Hepatocyte (in vitro differentiated cells): ENCODE results near the gene RPL10A. TPM values are rescaled to one million over a fixed set of nuclear protein-coding genes. Genes with fewer than 3 reads are reported as not detected.
"Not testable (repeated sequence)": the region's sequence is repeated elsewhere in the genome, so short reads cannot be mapped to it uniquely, and the experiment has no call there.

Source experiments
- DNase-seq: peaks from one replicate; pipeline ENCODE4 v3.0.0-alpha.2; 2016; ENCODE audit warnings: low spot score
- H2AFZ ChIP-seq: fragments of 200-600 bp; sonication (generic); 2 replicates; pipeline ENCODE4 v1.6.0; 2016; ENCODE audit warnings: antibody characterized with exemption, mild to moderate bottlenecking
- H3K27ac ChIP-seq: fragments of 200-600 bp; sonication (generic); 2 replicates; pipeline ENCODE4 v1.5.1; 2016; ENCODE audit warnings: mild to moderate bottlenecking
- H3K27me3 ChIP-seq: fragments of 200-600 bp; sonication (generic); 2 replicates; pipeline ENCODE4 v1.6.1; 2016
- H3K36me3 ChIP-seq: fragments of 200-600 bp; sonication (generic); replicated peaks from 2 replicates; pipeline ENCODE4 v1.5.1; 2016; ENCODE audit warnings: low read depth; ENCODE audit not compliant: insufficient read depth
- H3K4me1 ChIP-seq: fragments of 200-600 bp; sonication (generic); 2 replicates; pipeline ENCODE4 v1.5.1; 2016; ENCODE audit warnings: mild to moderate bottlenecking, moderate library complexity; ENCODE audit not compliant: insufficient read depth
- H3K4me2 ChIP-seq: fragments of 200-600 bp; sonication (generic); 2 replicates; pipeline ENCODE4 v1.6.0; 2016
- H3K4me3 ChIP-seq: fragments of 200-600 bp; sonication (generic); 2 replicates; pipeline ENCODE4 v1.5.1; 2016; ENCODE audit warnings: mild to moderate bottlenecking
- H3K79me2 ChIP-seq: fragments of 200-600 bp; sonication (generic); 2 replicates; pipeline ENCODE4 v1.6.0; 2017; ENCODE audit warnings: mild to moderate bottlenecking
- H3K9me2 ChIP-seq: fragments of 200-600 bp; sonication (generic); replicated peaks from 2 replicates; pipeline ENCODE4 v1.6.0; 2017; ENCODE audit warnings: mild to moderate bottlenecking; ENCODE audit not compliant: insufficient read depth
- H3K9me3 ChIP-seq: fragments of 200-600 bp; sonication (generic); 2 replicates; pipeline ENCODE4 v1.5.1; 2016; ENCODE audit warnings: low read depth, mild to moderate bottlenecking
- H4K20me1 ChIP-seq: fragments of 200-600 bp; sonication (generic); 2 replicates; pipeline ENCODE4 v1.6.0; 2016; ENCODE audit warnings: mild to moderate bottlenecking; ENCODE audit not compliant: insufficient read depth, poor library complexity, severe bottlenecking
- CTCF ChIP-seq: fragments of 200-600 bp; sonication (generic); IDR thresholded peaks from 2 replicates; pipeline ENCODE4 v1.5.1; 2016; ENCODE audit warnings: antibody characterized with exemption, mild to moderate bottlenecking; ENCODE audit not compliant: poor library complexity
- EZH2 ChIP-seq: fragments of 200-600 bp; sonication (generic); IDR thresholded peaks from 2 replicates; pipeline ENCODE4 v1.6.1; 2016; ENCODE audit warnings: antibody characterized with exemption, mild to moderate bottlenecking, borderline replicate concordance
- EZH2phosphoT487 ChIP-seq: fragments of 200-600 bp; sonication (generic); IDR thresholded peaks from one replicate; pipeline ENCODE4 v1.6.1; 2018; ENCODE audit warnings: antibody characterized with exemption, mild to moderate bottlenecking, low read depth, moderate library complexity; ENCODE audit not compliant: unreplicated experiment, severe bottlenecking
- WGBS: methylation state at CpG from one replicate; pipeline ENCODE4 v1.1.6; 2016; ENCODE audit warnings: low lambda C conversion rate; ENCODE audit errors: missing lambda C conversion rate; 5-methylcytosine and 5-hydroxymethylcytosine counted together
- polyA plus RNA-seq: library from polyadenylated mRNA; unstranded; fragments of >200 nt; fragmentation: Nextera tagmentation; extraction: Ambion mirVana; gene quantifications from 2 replicates; pipeline ENCODE4 v1.2.1, GENCODE V29; 2016
- total RNA-seq: library from RNA; depleted of rRNA; stranded (reverse); fragments of >200 nt; gene quantifications from 2 replicates; pipeline ENCODE4 v1.2.3, GENCODE V29; 2014

Gene RPL10A
- total and polyA plus RNA-seq, 2 experiments from 2014 or later = 308 to 1,102 TPM

- H3K4me3 ChIP-seq = no peak overlapping the region
- no peaks in the 10 kb centered on the region for H3K79me2 ChIP-seq
- no peaks in the 10 kb centered on the region for H3K36me3 ChIP-seq
- peaks cover 33% of the 10 kb centered on the region for H3K4me1 ChIP-seq
- no peaks in the 10 kb centered on the region for H3K27me3 ChIP-seq
- WGBS = 55% methylated on average over 10 of the region's 10 CpGs
- no peaks in the 10 kb centered on the region for H3K9me3 ChIP-seq
- H3K4me2 ChIP-seq = peak overlapping the region; percentile 52
- H4K20me1 ChIP-seq = no peaks in the 10 kb centered on the region
- TF ChIP-seq EZH2 (no peak), EZH2phosphoT487 (no peak), CTCF (no peak)
- no peak overlapping the region for H2AFZ ChIP-seq
- H3K27ac ChIP-seq = peak overlapping the region; percentile 52
- DNase-seq = peak; percentile 55
- H3K9me2 ChIP-seq = no peaks in the 10 kb centered on the region
Observed at GRCh38 chr6:35428421-35429149, 39.6 kb upstream of the RPL10A start.

- no peak for TF ChIP-seq EZH2
- no peak for TF ChIP-seq EZH2phosphoT487
- TF ChIP-seq CTCF = no peak
- Histone ChIP-seq H3K4me2 (no peak overlapping the region), H3K36me3 (no peaks in the 10 kb centered on the region), H3K9me2 (no peaks in the 10 kb centered on the region), H2AFZ (no peak overlapping the region), H3K79me2 (no peaks in the 10 kb centered on the region), H3K4me1 (peaks cover 33% of the 10 kb centered on the region), H3K27me3 (no peaks in the 10 kb centered on the region), H3K4me3 (no peak overlapping the region), H3K9me3 (no peaks in the 10 kb centered on the region), H4K20me1 (no peaks in the 10 kb centered on the region), H3K27ac (peak overlapping the region; percentile 52)
- WGBS = 61% methylated on average over 2 of the region's 2 CpGs
- DNase-seq = no peak
Observed at GRCh38 chr6:35429463-35429862, 38.7 kb upstream of the RPL10A start.

GRCh38 chr6:35432291-35432690 lies 35.9 kb upstream of the RPL10A start:
- Histone ChIP-seq H3K9me2 (no peaks in the 10 kb centered on the region), H3K27me3 (no peaks in the 10 kb centered on the region), H3K4me3 (no peak overlapping the region), H3K36me3 (no peaks in the 10 kb centered on the region), H3K4me2 (no peak overlapping the region), H4K20me1 (no peaks in the 10 kb centered on the region), H3K27ac (no peak overlapping the region), H3K79me2 (no peaks in the 10 kb centered on the region), H2AFZ (no peak overlapping the region), H3K9me3 (no peaks in the 10 kb centered on the region), H3K4me1 (peaks cover 37% of the 10 kb centered on the region)
- TF ChIP-seq EZH2phosphoT487 (no peak), CTCF (no peak), EZH2 (no peak)
- no peak for DNase-seq
- WGBS = 79% methylated on average over 4 of the region's 4 CpGs

GRCh38 chr6:35432702-35433101 lies 35.5 kb upstream of the RPL10A start:
- not testable (repeated sequence) for H3K9me3 ChIP-seq, H3K4me2 ChIP-seq, H3K9me2 ChIP-seq, H2AFZ ChIP-seq, H3K27me3 ChIP-seq, DNase-seq, H3K4me3 ChIP-seq, H4K20me1 ChIP-seq, H3K36me3 ChIP-seq, H3K27ac ChIP-seq, H3K79me2 ChIP-seq
- H3K4me1 ChIP-seq = peaks cover 33% of the 10 kb centered on the region
- 74% methylated on average over 3 of the region's 3 CpGs for WGBS
